GM18519 (cell line): Measurements from ENCODE around the gene TTLL9.

Experiments used
- ATAC-seq: cut with Tn5 transposase; IDR thresholded peaks from one replicate; pipeline ENCODE4 v1.9.1; 2021; ENCODE audit warnings: mild to moderate bottlenecking, moderate library complexity; ENCODE audit not compliant: unreplicated experiment, low FRiP score

TTLL9 gene

DNA sequence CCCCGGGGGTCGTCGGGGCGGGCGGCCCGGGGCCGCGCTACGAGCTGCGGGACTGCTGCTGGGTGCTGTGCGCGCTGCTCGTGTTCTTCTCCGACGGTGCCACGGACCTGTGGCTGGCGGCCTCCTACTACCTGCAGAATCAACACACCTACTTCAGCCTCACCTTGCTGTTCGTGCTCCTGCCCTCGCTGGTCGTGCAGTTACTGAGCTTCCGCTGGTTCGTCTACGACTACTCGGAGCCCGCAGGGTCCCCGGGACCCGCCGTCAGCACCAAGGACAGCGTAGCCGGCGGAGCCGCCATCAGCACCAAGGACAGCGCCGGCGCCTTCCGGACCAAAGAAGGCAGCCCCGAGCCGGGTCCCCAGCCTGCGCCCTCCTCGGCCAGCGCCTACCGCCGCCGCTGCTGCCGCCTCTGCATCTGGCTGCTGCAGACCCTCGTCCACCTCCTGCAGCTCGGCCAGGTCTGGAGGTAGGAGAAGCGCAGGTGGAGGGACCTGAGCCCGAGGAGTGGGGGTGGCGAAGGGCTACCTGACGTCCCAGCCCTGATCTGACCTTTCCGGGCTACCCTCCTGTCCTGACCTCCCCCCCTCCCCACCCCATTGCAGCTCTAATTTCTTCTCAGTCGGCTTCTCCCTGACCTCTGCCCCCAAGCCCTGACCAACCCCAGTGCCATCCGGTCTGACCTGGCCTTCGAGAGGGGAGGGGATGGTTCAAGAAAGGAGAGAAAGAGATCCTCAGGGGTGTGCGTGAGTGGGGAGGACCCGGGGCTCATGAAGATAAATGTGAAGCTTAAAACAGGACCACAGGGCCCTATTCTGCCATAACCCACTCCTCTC, 98.1 kb downstream of the TTLL9 start:
- peak; percentile 46 for ATAC-seq

DNA sequence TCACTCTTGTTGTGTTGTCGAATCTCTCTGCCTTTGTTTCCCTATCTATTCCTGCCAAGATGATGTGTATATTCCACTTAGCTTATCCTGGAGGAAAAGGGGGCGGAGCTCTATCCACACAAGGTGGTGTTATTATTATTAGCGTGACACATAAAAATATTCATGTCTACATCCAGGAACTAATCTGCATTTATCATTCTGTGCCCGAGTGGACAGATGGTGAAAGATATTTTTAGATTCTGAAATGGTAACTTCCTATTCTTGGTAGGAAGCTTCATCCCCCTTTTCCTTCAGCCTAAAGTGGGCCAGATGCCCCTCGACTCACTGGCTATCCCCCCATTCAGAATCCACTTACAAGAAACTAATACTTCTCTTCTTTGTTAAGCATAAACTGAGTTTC, 99.6 kb downstream of the TTLL9 start:
- no peak for ATAC-seq

DNA sequence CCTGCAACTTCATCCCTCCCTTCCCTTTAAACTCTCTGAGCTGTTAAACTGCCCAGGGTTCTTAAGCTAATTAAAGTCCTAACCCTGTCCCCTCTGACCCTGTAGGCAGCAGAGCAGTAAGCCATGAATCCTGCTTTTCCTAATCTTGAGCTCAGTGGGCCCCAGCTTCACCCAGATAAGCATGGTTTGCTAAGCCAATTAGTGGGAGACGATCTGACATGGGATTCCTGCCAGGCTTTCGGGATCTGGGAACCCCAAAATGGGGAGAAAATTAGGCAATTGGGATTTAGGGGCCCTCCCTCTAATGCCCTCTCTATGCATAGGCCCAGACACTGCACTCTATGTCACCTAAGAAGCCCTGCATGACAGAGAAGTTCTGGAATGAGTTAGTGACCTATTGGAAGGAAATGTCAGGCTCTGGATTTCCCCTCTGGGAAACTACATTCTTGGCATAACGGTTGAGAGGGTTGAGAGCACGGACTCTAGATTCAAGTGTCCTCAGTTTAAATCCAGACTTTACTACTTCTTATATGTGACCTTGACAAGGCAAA, 102.1 kb downstream of the TTLL9 start:
- ATAC-seq = no peak

DNA sequence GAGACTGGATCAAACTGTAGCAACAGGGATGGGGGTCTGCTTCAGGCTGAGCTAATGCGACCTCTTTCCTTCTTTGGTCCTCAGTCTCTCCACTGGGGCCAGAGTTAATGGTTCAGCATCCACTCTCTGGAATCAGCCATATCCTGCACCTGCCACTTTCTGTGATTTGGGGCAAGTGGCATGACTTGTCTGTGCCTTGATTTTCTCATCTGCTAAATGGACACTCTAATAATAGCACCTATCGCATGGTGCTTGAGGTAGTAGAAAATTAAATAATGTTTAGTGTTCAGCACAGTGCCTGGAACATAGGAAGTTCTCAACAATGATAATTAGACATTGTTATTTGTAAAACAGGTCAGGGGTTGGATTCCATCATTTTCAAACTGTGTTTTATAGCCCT, 103.9 kb downstream of the TTLL9 start:
- no peak for ATAC-seq

DNA sequence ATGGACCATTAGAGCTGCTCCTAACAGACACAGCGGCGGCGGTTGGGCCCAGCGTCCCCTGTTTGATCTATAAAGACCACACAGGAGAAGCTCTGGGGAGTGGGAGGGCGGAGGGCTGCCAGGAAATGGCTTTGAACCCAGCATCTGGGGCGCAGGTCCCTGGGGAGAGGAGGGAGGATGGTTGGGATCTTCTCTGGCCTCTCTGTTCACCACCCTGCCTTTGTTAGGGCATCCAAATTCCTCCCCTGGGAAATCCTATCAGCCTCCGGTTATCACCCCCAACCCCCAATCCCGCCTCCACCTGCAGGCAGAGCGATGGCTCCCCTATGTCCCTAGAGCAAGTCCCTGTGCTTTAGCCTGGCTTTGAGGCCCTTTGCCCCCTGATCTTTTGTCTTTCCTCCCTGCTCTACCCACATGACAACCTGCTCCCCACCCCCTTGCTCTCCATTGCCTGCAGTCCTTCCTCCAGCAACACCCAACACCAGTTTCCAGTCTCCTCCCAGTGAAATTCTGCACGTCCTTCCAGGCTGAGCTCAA, 104.6 kb downstream of the TTLL9 start:
- no peak for ATAC-seq

DNA sequence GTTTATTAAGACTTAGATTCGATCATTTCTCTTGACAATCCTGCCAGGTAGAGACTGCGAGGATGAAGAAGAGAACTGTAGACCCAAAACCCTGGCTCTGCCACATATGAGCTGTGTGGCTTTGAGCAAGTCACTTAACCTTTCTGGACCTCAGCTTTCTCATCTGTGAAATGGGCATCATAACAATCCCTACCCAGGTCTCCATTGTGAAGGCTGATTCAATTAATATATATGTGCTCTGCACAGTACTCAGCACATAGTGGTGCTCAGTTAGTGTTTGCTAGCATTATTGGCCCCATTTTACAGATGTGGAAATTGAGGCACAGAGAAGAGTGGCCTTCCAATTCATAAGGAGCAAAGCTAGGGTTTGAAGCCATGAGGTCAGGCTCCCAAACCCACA, 105.4 kb downstream of the TTLL9 start:
- ATAC-seq = no peak

DNA sequence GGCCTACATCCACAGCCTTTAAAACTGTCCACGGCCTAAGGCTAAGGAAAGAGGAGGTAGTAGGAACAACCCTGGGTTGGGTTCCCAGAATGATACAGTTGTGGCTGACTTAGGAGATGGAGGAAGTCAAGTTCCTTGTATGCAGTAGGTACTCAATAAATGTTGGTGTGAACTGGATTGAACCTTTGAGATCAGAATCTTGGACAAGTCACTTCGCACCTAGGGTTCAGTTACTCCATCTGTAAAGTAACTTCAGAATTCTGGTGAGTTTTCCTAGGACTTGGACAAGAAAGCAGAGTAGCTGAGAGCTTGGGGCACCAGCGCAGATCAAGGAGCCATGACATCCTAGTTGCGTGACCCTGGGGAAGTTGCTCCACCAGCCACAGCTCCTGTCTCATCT, 106.6 kb downstream of the TTLL9 start:
- no peak for ATAC-seq

DNA sequence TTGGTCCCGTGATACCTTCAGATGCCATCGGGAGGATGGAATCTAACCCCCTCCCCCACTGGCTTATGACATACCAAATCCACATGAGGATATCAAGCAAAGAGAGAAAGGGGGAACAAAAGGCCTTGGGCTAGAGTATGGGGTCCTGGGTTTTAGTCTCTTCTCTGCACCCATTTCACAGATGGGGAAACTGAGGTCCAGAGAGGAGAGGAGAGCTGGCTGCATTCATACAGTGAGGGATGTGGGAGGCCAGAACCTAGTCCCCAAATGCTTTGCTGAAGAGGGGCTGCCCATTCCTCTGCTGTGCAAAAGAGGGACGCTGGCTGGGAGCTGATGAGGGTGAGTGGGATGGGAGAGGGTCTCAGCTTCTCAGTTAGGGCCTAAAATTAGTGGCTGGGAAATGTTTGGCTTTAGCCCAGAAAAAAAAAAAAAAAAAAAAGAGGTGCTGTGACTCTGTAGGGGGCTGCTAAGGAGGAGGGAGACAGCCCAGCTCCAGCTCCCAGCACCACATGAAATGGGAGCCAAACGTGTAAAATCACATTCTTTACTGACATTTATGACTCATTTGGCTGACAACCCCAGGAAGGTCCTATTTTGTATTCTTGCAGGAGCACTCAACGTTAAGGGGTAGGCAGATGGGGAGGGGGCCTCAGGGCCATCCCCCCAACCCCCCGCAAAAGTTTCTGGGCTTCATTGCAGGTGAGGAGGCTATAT, 109.4 kb downstream of the TTLL9 start:
- no peak for ATAC-seq

DNA sequence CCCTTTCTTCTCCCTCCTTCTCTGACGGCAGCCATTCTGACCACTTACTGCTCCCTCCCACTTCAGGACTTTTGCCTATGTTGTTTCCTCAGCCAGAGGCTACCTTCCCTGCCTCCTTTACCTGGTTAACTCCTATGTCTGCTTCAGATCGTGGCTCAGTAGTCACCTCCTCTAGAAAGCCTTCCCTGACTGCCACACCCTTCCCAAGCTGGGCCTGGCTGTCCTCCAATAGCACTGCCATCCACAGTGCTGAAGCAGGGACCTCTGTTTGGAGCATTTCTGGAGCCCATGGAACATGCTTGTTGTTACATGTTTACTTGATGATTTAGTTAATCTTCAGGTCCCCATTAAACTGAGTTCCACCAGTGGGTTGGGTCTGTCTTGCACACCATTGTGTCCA, 111.3 kb downstream of the TTLL9 start:
- ATAC-seq = no peak

DNA sequence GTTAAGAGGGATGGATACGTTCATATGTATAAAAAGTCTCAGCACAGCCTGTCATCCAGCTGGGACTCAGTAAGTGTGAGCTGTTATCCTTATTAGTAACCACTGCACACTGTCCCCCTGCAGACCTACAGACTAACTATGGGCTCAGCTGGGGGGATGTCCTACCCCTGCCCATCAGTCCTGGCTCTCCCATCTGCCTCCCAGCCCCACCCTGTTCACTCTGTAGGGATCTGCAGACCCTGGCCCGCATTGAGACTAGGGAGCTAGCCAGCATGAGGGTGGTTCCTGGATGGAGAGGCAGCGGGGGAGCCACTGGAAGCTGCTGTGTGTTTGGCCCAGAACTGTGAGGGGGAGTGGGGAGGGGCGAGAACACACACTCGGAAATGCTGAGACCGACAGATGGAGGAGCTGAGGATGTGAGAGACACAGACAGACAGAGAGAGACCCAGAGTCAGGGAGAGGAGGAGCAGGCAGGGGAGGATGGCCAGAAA, 114.6 kb downstream of the TTLL9 start:
- no peak for ATAC-seq

DNA sequence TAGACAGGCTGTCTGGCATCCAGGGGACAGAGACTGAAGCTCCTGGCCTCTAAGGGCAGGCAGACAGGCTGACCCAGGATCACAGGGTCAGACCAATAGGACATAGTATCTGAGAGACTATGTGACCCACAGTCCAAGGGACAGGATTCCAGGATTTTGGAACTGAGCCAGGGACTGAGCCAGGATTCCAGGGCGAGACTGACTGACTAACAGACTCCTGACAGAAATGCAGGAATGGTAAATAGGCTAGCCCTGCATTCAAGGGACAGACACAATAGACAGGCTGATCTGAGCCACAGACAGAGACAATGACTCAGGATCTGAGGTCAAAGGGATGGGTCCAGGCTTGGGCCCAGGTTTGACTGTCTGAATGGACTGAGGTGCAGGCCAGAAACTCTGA, 117.3 kb downstream of the TTLL9 start:
- ATAC-seq = no peak

DNA sequence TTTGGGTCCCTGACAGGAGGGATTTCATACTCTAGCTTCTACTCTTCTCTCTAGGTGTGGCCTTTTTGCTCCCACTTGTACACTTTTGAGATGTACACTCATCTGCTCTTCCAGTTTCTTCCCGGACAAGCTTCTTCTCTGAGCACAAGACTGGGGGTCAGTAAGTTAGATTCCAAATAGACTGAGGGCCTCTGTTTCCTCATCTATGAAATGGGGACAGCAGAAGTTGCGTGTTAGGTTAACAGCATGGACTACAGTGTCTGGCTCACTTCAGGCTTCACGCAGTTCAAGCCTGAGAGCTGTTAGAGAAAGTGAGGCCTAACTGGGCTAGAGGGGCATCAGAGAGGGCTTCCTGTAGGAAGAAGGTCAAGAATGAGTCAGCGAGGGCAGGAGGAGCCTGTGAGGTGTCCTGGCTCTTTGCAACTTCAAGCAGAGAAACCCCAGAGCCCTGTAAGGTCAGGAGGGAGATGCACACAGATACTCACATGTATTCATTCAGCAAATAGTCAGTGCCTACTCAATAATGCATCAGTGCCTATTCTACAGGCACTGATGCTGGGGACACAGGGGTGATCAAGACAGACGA, 118.1 kb downstream of the TTLL9 start:
- ATAC-seq = no peak

DNA sequence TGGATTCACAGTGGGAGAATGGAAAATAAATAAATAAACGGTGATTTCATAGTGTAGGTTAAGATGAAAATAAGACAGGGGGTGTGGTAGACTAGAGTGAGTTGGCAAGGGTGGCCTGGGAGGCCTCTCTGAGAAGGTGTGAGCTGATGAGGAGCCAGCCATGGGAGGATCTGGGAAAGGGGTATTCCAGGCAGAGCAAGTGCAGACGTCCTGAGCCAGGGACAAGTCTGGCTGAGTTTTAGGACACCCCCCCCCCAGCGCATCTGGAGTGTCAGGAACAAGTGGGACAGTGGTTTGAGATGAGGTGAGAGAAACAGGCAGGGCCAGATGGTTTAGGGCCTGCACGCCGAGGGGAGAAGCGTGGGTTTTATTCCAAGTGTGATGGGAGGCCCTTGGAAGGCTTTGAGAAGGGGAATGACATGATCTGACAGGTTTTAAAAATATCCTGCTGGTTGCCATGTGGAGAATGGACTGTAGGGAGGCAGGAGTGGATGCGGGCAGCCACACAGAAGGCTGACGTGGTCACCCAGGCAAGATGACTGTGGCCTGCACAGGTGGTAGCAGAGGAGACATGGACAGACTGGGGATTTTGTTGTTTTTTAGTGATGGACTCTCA, 118.7 kb downstream of the TTLL9 start:
- ATAC-seq = no peak

DNA sequence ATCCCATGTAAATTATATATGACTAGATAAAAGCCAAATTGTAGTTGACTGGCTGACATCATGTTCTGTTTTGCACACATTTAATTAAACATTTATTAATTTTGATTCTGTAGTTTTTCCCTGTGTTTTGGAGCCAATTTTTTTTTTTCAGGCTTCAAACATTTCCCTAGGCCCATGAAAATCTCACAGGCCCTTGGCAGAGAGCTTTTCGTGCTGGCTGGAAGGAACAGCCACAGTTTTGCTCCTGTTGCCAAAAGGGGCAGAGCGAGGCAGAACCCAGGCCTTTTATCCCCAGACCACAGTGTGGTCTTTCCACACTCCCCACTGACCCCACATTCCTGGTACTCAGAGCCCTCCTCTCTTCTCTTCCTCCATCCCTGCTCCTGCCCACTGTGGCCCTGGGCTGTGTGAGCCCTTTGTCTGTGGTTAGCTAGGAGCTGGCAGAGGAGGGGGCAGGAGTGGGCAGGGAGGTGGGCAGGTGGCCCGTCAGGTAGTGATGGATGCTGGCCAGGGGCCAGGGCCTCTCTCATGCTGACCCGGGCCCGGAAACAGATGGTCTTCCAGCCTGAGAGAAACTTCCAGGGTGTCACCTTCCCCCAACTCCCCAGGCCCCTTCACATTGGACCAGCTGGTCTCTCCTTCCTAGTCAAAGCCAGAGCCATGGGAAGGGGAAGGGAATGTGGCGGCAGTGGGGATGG, 120.4 kb downstream of the TTLL9 start:
- no peak for ATAC-seq

DNA sequence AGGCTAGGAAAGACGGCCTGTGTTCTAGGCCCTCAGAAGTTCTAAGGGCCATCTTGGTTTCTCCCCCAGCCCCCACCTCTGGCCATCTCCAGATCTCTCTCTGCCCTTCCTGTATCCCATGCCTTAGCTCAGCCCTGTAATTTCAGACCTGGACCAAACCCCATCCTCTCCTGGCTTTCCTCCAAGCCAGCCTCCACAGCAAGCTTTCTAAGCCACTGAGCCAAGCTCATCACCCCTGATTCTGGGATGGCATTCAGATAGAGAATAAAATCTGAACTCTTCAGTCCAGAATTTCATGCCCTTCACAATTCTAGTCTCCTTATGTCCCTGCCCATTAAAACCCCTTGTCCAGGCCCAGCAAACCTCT, 120.9 kb downstream of the TTLL9 start:
- no peak for ATAC-seq

DNA sequence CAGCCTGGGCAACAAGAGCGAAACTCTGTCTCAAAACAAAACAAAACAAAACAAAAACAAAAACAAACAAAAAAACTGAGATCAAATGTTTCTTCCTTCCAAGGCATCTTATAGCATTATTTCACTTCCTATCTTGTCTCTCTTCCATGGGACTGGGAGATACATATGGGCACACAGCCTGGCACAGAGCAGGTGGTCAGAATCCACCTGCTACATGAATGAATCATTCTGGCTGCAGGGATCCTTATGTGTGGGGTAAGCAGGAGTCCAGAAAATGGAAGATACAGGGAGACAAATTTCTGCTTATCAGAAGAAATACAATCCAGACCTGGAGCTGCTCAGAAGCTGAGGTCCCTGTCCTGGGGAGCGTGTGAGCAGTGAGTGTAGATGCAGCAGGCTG, 121.7 kb downstream of the TTLL9 start:
- ATAC-seq = no peak
